Stimulated activated CD4-positive, alpha-beta T cell treated with anti-CD3 and anti-CD28 coated beads, Interleukin-15, amount 100 ng/mL, for 1 hour (primary cell): ENCODE results near the gene KIAA2012.

Source experiments
- DNase-seq, 2 donors: peaks; one replicate each; pipeline ENCODE4 v3.0.0-alpha.2; 2020; ENCODE audit warnings: low read depth in 1 of 2, low spot score in 1 of 2

Gene KIAA2012

DNA sequence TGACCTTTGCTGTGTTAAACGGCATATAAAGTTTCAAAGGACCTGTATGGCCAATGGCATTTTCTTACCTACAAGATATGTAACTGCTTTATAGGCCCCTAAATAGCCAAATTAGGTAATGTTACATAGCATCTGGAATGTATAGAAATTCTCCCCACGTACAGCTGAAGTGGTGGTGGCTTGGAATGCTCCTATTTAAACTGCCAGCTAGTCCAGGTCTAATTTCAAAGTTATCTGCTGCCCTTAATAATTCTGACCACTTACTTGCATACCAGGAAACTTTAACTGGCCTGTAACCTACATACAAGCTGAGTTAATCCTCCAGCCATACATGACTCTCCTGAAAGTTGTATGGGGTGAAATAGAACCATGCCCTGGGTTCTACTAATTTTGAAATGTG lies 1.3 kb downstream of the KIAA2012 start:
- DNase-seq = no peak

DNA sequence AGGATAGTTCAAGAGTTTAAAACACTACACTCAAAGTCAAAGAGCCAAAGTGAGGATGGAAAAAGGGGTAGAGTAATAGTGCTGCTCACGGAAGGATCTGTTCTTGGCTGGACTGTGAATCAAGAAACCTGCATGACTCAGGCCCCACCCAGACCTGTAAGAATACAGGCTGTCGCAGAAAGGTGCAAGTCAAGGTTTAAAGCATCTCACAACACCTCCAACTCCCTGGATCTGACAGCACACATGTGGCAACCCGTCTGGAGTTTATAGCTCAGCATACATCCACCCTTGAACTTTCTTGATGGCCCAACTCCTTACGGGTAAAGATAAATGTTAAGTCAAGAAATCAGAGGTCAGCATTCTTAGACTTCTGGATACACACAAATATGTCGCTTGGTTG lies 6.3 kb downstream of the KIAA2012 start:
- no peak for DNase-seq

DNA sequence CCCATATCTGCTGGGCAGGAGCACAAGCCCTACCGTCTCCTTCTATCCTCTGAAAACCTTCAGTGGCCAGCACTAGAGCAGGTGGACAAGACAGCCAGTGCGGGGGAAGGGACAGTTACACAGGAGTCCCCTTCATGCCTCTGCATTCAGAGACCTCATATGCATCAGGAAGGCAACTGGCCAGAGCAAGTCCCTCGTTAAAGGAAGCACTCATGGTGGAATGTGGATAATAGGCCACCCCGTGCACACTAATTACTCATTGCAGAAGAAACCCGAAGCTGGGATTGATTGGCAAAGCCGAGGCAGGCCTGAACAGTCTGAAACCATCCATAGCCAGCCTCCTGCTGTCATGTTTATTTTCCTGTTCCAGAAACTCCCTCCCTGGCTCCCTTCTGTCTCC lies 11.2 kb downstream of the KIAA2012 start:
- DNase-seq = no peak

DNA sequence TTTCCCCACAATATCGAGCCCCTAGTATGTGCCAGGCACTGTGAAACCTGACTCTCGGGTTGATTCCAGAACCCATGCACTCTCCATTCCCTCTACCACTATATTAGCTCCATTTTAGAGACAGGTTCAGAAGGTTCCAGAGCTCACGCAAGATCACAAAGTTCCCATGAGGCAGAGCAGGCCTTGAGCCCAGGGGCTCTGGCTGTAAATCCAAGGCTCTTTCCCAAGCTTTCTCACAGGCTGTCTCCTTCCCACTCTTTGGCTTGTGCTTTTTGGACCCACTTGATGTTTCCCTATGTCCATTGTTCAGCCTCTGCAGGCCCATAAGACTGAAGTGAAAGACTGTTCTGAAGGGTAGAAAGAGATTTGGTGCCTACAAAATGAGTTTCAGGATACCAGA lies 15.7 kb downstream of the KIAA2012 start:
- DNase-seq = no peak

DNA sequence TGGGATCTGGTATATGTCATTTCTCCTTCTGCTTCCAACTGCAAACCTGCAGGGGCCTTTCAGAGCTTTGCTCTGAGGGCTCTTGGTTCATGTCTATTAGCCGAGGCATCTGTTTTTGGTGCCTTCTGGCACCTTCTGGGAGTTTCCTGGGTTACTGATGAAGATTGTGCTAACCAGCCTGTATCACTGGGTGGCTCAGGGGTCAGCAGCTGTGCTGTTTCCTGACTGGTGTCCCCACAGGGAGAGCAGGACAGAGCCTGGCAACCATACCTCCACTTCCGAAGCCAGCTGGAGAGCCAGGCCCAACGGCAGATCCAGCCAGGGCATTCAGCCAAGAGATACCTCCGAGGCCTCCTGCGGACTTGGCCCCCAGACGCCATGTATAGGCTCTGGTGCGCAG lies 17.5 kb downstream of the KIAA2012 start:
- no peak for DNase-seq

DNA sequence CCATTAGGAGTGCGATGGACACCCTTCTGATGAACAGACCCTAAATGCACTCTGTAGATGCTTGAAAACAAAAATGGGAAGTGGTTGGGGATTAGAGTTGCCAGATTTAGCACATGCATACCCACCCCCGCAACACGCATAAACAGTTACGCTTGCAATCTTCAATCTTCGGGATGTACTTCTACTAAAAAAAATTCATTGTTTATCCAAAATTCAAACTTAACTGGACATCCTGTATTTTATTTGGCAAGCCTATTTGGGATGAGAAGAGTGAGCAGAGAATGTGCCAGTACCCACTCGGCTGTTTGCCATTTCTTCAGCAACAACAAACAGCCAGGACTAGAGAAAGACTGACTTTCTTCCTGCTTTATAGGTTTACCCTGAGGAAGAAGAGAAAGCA lies 18.4 kb downstream of the KIAA2012 start:
- DNase-seq = no peak

DNA sequence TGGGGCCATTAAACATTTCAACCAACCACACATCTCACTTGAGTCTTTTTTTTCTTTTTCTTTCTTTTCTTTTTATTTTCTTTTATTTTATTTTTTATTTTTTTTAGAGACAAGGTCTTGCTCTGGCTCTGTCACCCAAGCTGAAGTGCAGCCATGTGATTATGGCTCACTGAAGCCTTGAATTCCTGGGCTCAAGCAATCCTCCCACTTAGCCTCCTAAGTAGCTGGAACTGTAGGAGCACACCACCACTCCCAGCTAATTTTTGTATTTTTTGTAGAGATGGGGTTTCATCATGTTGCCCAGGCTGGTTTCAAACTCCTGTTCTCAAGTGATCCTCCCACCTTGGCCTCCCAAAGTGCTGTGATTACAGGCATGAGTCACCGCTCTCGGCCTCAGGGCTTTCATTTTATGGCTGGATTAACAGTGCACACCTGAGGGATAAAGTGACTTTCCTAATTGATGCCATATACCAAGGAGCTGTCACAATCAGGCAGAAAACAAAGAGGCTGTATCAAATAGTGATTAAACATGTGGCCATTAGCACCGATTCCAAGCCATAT lies 21.5 kb downstream of the KIAA2012 start:
- no peak for DNase-seq

DNA sequence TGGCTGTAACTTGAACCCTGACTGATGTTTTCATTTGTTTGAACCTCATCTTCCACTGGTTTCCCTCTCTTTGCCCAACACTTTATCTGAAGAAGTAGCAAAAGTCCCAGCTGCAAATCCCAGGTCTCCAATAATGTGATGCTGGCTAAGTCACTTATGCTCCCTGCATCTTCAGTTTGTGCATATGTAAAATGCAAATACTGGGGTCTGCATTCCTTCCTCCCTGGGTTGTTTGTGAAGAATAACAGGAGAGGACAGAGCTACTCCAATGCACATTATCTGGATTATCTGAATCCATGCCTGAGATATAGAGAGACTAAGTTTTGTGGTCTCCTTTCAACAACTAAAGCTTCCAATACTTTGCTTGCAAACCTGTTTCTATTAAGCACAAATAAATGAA lies 22.2 kb downstream of the KIAA2012 start:
- no peak for DNase-seq

DNA sequence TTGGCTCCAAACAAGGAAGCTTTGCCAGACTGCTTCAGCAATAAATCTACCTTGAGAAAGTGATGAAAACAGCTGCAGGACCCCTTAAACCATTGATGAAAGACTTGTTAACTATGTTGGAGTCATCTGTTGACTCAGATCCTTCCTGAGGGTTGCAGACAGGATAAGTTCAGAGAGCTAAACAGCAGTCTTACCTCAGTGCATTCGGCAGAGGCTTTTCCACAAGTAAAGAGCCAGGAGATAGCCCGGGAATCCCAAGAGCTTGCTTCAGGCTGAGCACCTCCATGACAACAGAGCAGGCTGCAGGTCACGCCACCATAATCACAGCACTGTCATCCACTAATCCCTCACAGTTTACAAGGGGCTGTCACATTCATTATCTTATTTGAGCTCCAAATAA lies 23.7 kb downstream of the KIAA2012 start:
- no peak for DNase-seq

DNA sequence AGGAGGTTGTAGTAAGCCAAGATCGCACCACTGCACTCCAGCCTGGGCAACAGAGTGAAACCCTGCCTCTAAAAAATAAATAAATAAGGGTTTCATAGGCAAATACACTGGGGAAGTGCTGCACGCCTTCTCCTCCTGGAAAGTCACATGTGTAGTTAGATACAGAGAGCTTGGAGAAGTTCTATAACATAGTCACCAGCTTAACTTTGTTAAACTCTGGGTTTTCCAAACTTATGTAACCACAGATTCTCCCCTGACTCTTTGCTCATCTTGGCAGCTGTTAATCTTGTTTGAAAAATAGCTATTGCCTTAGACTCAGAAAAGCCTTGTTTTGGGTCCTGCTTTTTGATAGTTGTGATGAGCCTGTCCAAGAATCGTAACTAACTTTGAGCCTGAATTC lies 25.2 kb downstream of the KIAA2012 start:
- no peak for DNase-seq

DNA sequence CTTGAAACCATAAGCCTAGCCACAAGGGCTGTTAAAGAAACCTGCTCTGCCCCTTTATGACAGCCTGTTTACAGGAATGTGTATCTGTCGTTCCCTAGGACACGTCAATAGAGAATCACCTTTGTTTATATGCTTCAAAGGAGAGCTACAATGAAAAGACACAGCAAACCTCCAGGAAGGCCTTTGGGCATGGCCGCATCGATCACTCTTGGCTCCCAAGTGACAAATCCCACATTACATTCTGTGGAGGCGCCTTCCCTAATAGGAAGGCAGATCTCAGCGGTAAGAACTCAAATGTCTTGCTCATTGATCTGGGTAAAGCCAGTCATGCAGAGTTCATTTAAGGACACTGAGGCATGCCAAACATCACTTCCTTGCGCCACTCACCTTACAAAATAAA lies 26.5 kb downstream of the KIAA2012 start:
- DNase-seq = no peak

DNA sequence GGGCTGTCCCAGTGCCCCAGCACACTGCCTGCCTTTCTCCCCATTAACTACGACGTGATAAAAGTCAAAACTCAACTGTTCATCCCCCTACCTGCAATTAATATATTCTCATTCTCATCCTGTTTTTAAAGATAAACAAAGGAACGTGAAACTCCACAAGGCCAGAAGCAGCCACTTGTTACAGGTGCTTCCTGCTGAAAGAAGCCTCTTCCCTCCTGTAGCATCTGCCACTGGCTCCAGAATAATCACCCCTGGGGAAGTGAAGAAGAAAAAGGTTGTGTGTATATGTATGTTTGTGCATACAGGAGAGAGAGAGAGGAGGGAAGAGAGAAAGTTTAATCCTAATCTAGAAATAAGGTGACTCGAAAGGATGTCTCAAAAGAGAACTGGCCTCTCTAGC lies 27.1 kb downstream of the KIAA2012 start:
- DNase-seq = no peak

DNA sequence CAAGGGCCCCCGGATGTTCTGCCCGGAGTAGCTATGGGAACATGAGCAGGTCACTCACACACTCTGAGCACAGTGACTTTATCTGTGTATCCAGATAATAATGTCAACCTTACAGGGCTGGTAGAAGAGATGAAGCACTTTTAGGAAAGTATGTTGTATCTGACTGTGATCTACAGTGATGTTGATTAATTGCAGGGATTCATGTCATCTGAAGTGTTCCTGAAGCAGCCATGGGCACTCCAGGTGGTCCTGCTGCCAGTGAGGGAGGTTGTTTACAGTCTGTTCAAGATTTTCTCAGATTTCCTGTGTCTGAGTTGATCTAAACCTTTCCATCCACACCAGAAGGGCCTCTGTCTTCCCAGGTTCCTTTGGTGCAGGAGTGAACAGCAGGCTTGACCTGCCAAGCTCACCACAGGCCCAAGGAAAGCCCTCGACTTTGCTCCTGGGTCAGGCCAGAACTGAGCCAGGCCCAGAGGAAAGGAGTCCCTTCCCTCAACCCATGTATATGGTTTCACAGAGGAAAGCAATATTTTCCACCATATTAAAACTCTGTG lies 28.0 kb downstream of the KIAA2012 start:
- no peak for DNase-seq

DNA sequence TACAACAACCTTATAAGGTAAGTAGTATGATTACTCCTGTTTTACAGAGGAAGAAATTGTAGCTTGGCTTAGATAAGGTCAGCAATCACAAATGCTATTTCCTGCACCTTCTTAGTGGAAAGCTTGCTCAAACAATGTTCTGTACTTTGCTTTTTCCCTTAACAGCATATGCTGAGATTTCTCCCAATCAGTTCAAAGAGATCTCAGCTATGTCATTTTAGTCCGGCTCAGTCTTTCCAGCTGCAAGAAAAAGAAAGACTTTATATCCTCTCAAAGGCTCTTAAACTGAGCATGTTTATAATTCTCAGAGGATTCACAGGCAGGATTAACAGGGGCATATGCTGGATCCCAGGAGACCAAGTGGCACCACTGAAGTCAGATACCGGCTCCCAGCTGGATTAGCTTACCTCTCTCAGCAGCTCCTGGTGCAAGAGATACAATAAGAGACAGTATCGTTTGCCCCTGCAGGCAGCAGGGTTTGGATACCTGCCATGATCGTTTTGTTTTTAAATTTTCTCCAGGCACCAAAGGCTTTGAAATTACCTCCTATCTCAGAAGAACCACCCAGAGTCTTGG lies 29.5 kb downstream of the KIAA2012 start:
- no peak for DNase-seq

DNA sequence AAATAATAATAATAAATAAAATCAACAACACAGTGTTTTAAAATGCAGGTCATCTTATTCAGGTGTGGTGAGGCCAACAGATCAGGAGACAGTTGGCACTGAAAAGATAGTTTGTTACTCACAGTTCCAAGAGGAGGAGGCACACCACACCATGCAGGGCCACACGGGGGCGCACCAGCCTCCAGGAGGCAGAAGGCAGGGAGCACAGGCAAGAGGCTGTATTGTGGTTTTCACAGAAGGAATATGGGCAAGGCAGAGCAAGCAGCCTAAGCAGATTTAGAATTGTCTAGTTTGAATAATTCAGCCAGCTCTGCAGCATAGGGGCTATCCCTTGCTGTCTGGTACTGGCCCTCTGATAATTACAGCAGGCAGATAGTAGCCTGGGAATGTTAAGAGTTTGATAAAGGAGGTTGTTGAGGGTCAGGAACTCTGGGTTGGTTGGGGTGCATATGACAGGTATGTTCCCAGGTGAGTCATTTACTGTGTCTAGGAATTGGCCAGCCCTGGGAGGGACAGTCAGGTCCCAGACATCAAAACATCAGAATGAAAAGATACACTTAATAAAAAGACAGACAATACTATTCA lies 31.3 kb downstream of the KIAA2012 start:
- DNase-seq = no peak

DNA sequence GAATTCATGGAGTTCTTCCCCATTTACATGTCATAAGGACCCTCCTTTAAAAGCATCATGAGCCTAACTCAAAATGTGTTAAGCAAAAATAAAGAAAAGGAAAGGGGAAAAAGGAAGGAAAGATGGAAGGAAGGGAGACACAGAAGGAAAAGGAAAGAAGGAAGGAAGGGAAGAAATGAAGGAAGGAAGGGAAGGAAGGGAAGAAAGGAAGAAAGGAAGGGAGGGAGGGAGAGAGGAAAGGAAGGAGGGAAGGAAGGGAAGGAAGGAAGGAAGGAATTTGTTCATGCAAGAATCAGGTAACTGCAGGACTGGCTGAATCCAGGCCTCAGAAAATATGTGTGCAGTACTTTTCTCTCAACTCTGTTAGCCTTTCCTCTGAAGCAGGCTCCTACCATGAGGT lies 32.0 kb downstream of the KIAA2012 start:
- DNase-seq = no peak

DNA sequence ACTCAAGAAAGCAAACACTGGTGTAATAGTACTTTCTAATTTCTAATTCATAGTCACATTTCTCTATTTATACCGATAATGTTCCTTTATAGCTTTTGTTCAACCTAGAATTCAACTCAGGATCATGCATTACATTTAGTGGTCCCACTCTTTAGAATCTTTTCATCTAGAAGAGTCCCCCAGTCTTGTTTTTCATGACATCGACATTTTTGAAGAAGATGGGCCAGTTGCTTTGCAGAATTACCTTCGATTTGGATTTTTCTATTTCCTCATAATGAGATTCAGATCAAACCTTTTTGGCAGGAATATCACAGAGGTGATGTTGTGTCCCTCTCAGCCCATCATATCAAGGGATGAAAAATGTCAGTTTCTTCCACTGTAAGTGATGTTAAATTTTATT lies 35.3 kb downstream of the KIAA2012 start:
- no peak for DNase-seq

DNA sequence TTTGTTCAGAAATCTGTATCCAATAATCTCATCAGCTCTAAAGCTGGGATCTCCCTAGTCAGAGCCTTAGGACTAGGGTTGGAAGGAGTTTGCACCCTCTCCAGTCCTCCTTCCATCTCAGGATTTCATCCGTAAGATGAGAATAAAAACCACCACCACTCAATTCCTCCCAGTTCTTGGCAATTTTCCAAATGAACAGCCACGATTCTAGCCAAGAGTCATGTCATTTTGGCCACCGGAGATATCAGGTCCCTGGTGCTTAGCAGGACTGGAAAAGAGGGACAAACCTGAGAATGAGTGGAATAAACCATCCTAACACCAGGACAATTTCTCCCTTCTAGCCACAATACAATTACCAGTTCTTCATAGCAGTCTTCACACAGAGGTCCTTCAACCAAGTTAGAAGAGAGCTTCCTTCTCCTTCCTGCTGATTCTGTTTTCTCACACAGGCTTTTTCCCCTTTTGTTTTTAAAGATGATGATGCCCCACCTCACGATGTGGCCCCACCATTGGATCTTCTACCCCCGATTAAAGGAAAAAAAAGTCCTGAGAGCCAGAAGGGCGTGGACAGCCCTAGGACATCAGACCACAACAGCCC lies 36.2 kb downstream of the KIAA2012 start:
- DNase-seq = no peak

DNA sequence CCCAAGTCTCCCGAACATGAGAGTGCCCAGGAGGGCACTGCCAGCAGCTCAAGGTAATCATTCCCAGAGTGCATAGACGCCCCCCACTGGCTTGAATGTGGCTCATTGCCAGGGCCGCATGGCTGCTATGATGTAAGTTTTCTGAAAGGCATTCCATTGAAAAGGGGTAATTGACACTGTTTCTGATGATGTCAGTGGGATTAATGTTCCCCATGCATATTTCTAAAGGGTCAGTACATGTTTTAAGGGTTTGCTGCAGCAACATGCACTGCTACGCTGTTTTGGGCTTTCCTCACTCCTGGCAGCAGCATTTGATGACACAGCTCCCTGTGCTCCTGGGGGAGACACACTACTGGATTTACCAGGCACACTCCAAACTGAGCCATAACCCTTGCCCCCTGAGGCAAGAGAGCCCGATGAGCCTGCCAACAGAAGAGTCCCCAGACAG lies 36.7 kb downstream of the KIAA2012 start:
- DNase-seq = no peak

DNA sequence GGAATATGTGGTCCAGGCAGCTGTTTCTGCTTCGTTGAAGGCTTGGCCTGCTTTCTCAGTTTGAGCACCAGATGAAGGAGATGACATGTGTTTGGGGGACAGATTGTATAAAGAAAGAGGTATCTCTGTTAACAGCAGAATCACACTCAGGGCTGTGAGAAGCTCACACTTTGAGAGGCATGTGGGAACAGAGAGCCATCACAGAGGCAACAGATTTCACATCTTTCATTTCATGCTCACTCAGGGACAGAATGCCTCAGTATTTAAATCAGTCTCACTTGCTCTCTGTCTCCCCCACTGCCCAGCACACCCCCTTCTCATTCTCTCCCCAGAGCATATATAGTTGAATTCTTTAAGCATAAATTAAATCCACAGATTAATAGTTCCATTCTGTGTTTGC lies 37.4 kb downstream of the KIAA2012 start:
- DNase-seq = no peak

DNA sequence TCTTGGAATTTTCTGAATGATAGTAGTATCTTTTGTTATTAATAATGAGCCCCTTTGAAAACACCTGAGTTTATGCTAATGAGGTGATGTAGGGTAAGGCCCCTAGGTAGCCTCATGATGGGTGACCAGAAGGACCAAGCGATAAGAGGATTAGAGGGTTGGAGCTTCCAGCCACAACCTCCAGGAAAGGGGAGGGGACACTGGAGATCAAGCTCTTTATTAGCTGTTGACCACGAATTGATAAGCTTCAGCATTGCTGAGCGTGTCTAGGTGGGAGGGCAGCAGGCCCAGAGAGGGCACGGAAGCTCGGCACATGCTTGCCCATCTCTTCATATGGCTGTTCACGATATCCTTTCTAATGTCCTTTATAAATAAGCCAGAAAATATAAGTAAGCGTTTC lies 39.0 kb downstream of the KIAA2012 start:
- no peak for DNase-seq

DNA sequence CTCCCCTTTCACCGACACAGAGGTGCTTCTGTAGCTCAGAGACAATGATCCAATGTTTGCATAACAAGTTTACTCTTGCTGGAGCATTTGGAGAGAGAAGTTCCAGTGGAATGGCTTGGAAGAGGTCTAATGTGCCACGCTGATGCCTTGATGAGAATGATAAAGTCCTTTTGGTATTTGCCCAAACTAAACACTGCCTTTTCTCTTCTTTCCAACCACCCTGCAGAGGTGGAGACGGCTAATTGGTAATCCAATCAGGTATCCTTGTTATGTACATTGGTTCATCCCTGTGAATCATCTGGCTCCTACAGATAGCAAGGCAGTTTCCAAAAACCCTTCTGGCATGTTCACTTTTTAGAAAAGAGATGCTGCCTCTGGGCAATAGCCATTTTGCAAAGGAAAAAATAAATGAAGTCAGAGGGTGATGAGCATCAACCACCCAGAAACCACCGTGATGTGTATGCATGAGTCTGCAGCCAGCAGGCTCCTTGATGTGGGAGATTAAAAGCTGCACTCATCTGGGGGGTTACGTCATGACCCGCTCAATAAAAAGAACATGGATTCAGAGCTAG lies 40.6 kb downstream of the KIAA2012 start:
- no peak for DNase-seq
